Peyer's patch (tissue), 4 donors: Measurements from ENCODE around the gene MARS1.

Experiments
- CTCF ChIP-seq, 6 experiments: fragments of 450-650 bp in 4 of 6; fragments of 200-600 bp in 2 of 6; sonication (generic) in 1 of 6; IDR thresholded peaks; one replicate each; pipeline ENCODE4 v1.5.1; 2017 to 2019; ENCODE audit warnings: antibody characterized with exemption in 6 of 6, mild to moderate bottlenecking in 3 of 6, moderate library complexity in 1 of 6
- POLR2A ChIP-seq, 2 donors: fragments of 450-650 bp; IDR thresholded peaks; one replicate each; pipeline ENCODE4 v1.5.1; 2017; ENCODE audit warnings: antibody characterized with exemption in 2 of 2, mild to moderate bottlenecking in 2 of 2, moderate library complexity in 2 of 2

GRCh38 chr12:57479043-57479375 is 8.9 kb upstream of the MARS1 start:
- TF ChIP-seq CTCF (IDR thresholded peaks at IDR 0.05) (no peak), POLR2A (IDR thresholded peaks at IDR 0.05) (no peak)
